Effector memory CD4-positive, alpha-beta T cell (primary cell): ENCODE data around the gene CD8B2.
"Not testable (repeated sequence)": the region's sequence is repeated elsewhere in the genome, so short reads cannot be mapped to it uniquely, and the experiment has no call there.

Source experiments
- DNase-seq, 3 donors: peaks; one replicate each; pipeline ENCODE4 v3.0.0-alpha.2; 2020
- H3K27ac ChIP-seq: 2 replicates; pipeline ENCODE4 v1.7.0; 2013; ENCODE audit warnings: mild to moderate bottlenecking, low read length, moderate library complexity; ENCODE audit not compliant: insufficient read depth, poor library complexity, severe bottlenecking
- H3K27me3 ChIP-seq: replicated peaks from 2 replicates; pipeline ENCODE4 v1.7.0; 2013; ENCODE audit warnings: mild to moderate bottlenecking, low read length; ENCODE audit not compliant: insufficient read depth, control insufficient read depth, poor library complexity, severe bottlenecking
- H3K36me3 ChIP-seq: 2 replicates; pipeline ENCODE4 v1.7.0; 2013; ENCODE audit warnings: mild to moderate bottlenecking, low read length, moderate library complexity; ENCODE audit not compliant: control insufficient read depth, insufficient read depth
- H3K4me1 ChIP-seq: 2 replicates; pipeline ENCODE4 v1.7.0; 2013; ENCODE audit warnings: low read length, mild to moderate bottlenecking; ENCODE audit not compliant: control insufficient read depth, insufficient read depth, poor library complexity, severe bottlenecking
- H3K4me3 ChIP-seq: 2 replicates; pipeline ENCODE4 v1.7.0; 2013; ENCODE audit warnings: low read length, low read depth, mild to moderate bottlenecking; ENCODE audit not compliant: insufficient read depth, poor library complexity, severe bottlenecking
- H3K9me3 ChIP-seq: 2 replicates; pipeline ENCODE4 v1.7.0; 2013; ENCODE audit warnings: mild to moderate bottlenecking, low read length, moderate library complexity; ENCODE audit not compliant: control insufficient read depth

The CD8B2 gene

DNA sequence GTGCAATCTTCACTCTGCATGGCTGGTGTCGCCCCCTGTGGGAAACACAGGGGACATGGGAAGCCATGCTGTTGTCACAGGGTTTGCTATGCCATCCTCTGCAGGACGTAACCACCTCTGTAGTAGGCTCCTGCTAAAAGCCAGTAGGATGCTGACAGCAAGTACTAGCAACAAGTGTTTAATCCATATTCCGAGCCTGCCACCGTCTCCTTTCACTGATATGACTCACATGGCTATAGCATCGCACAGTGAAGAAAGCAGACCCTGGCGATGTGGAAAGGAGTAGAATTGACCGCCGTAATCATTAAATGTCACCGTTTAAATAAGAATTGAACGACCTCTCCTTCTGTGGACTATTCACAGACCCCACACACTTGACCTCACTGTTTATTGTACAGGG lies 57.8 kb downstream of the CD8B2 start:
- Histone ChIP-seq H3K4me3 (no peak overlapping the region), H3K36me3 (no peaks in the 10 kb centered on the region), H3K27me3 (no peaks in the 10 kb centered on the region), H3K9me3 (no peaks in the 10 kb centered on the region), H3K27ac (no peak overlapping the region), H3K4me1 (no peaks in the 10 kb centered on the region)
- DNase-seq = no peak

DNA sequence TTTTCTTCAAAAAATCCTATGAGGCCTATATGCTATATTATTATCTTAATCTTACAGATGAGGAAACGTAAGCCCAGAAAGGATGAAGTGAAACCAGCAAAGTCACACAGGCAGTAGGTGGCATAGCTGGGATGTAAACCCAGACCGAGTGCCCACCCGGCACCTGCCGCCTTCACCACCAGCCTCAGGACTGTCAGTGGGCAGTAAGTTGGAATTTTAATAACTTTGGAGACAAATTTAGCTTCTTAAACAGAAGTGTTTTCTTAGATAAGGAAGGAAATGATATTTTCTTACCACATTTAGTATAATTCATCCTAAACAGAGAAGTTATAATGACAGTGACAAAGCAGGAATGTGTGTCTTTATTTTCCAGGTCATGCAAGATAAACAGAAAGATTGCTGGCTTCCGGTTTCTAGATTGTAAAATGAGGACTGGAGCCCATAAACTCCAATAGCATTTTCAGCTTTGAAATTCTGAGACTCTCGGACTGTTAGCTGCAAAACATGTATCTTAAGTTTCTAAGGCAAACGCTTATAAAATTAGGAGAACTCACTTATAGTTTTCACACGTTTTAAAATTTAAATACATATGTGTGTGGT lies 59.3 kb downstream of the CD8B2 start:
- H3K9me3 ChIP-seq = no peaks in the 10 kb centered on the region
- no peak overlapping the region for H3K27ac ChIP-seq
- no peaks in the 10 kb centered on the region for H3K4me1 ChIP-seq
- H3K27me3 ChIP-seq = no peaks in the 10 kb centered on the region
- no peak for DNase-seq
- H3K36me3 ChIP-seq = no peaks in the 10 kb centered on the region
- no peak overlapping the region for H3K4me3 ChIP-seq

DNA sequence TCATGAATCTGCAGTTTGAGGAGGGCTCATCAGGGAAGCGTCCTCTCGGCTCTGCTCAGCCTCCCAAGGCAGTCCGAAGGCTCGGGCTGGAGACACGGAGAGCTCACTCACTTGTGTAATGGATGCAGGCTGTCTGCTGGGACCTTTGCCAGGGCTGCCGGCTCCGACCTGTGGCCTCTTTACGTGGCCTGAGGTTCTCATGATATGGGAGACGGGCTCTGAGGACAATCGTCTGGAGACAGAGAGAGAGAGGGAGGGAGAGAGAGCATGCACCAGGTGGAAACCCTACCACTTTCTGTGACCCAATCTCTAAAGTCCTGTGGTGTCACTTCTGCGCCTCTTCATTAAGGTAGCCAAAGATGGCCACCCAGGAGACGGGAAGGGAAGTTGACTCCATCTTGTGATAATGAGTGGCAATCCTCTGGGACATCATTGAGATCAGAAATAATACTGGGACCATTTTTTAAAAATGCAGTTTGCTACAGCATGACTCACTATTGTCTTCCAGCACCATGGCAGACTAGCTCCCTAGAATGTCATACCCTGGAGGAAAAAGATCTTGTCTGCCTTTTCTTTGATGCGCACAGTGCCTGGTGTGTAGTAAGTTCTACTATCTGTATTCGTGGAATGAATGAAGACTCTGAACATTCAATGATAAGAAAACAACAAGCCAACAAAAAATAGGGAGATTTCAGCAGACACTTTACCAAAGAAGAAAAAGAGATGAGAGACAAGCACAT lies 60.2 kb downstream of the CD8B2 start:
- DNase-seq = no peak
- Histone ChIP-seq H3K36me3 (no peaks in the 10 kb centered on the region), H3K4me3 (no peak overlapping the region), H3K27me3 (no peaks in the 10 kb centered on the region), H3K27ac (no peak overlapping the region), H3K4me1 (no peaks in the 10 kb centered on the region), H3K9me3 (no peaks in the 10 kb centered on the region)

DNA sequence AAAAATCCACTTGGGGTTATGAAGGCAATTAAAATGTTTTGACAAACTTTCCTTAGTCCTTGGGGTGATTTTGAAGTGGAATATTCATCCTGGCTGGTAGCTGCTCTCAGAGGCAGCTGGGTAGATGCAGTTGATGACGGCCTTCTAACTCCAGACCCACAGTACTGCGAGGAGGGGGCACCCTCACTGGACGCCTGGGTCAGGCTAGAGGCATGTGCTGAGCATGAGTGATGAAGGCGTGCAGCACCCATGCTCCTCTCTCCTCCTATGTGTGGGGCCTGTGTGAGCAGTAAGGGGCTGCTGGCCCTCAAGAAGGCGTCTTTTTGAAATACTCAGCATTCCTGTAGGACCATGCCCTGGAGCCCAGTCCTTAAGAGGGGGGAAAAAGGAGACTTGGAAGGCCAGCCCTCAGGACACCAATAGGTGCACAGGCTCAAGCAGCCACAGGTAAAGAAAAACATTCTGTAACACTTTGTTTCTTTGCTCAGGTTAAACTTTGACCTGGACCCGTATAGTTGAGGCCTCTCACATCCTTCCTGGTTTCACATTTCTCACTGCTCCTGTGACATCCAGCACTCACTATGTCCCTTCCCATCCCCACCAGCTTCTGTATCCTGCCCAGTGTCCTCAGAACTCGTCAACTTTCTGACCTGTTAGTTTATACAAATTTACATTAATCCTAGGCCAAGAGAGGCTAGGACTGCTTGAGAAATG lies 64.4 kb downstream of the CD8B2 start:
- H3K4me1 ChIP-seq = no peaks in the 10 kb centered on the region
- DNase-seq = no peak
- H3K27ac ChIP-seq = no peak overlapping the region
- H3K4me3 ChIP-seq = no peak overlapping the region
- no peaks in the 10 kb centered on the region for H3K36me3 ChIP-seq
- no peaks in the 10 kb centered on the region for H3K9me3 ChIP-seq
- H3K27me3 ChIP-seq = no peaks in the 10 kb centered on the region

DNA sequence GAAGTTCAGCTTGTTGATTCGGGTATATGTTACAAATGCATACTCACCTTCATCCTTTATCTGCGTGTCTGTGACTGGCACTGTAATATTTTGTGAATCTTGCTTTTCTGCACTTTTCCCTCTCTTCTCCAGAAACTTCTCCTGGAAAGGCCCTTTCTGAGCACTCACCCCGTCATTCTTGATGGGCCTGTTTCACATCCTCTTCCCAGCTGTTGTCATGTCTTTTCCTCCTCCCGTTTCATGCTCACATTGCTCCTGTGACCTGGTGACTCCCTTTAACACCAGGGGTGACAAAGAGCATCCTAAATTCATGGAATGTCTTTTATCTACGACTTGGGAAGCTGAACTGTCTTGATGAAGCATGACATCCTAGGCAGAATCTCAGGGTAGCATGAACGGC lies 65.8 kb downstream of the CD8B2 start:
- no peaks in the 10 kb centered on the region for H3K27me3 ChIP-seq
- H3K27ac ChIP-seq = no peak overlapping the region
- H3K4me1 ChIP-seq = no peaks in the 10 kb centered on the region
- no peaks in the 10 kb centered on the region for H3K9me3 ChIP-seq
- no peak for DNase-seq
- no peaks in the 10 kb centered on the region for H3K36me3 ChIP-seq
- H3K4me3 ChIP-seq = no peak overlapping the region

DNA sequence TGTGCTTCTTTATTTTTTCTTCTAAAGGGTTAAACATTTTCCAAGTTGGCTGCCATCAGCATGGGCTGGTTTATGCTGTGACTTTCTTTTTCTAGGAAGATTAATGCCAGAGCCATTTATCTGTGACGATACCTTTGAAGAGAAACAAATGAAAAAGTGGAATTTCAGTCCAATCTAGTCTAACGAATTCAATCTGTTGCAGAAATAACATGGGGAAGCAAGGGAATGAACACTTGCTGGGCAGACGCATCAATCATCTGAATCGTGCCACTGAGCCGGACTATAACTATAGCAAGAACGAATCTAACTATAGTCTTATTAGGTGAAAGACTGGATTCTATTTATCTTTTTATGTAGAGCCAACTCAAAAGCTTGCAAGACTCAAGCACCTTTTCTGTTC lies 66.2 kb downstream of the CD8B2 start:
- Histone ChIP-seq H3K27me3 (no peaks in the 10 kb centered on the region), H3K4me1 (no peaks in the 10 kb centered on the region), H3K9me3 (no peaks in the 10 kb centered on the region), H3K4me3 (no peak overlapping the region), H3K36me3 (no peaks in the 10 kb centered on the region), H3K27ac (no peak overlapping the region)
- DNase-seq = no peak

DNA sequence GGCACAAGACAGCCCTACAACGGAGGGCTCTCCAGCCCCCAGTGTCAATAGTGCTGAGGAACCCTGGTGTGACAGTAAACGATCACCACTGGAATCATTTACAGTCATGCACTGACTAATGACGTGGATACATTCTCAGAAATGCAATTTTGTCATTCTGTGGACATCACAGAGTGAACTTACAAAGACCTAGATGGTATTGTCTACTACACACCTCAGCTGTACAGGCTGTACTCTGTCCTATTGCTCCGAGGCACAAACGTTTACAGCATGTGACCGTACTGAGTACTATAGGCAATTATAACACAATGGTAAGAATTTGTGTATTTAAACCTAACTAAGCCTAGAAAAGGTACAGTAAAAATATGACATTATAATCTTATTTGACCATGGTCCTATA lies 67.2 kb downstream of the CD8B2 start:
- Histone ChIP-seq H3K27ac (no peak overlapping the region), H3K27me3 (no peaks in the 10 kb centered on the region), H3K4me1 (no peaks in the 10 kb centered on the region), H3K4me3 (no peak overlapping the region), H3K36me3 (no peaks in the 10 kb centered on the region), H3K9me3 (no peaks in the 10 kb centered on the region)
- DNase-seq = no peak

DNA sequence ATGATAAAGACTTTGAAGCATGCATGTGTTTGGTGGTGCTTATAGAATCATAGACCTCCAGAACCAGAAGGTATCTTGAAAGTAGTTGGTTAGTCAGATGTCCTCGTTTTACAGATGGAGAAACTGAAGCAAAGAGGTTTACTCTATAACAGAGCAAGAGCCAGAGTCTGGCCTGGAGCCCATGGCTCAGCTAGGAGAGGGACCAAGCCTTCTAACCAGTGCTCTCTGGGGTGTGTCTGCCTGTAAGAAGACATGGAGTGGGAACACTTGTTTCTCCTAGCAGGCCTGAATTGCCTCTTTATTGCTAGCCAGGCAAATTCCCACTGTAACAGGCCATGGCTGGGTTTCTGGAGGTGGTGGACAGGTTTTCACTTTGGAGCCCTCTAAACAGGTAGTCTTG lies 67.9 kb downstream of the CD8B2 start:
- Histone ChIP-seq H3K4me3 (no peak overlapping the region), H3K9me3 (no peaks in the 10 kb centered on the region), H3K27ac (no peak overlapping the region), H3K36me3 (no peaks in the 10 kb centered on the region), H3K4me1 (no peaks in the 10 kb centered on the region), H3K27me3 (no peaks in the 10 kb centered on the region)
- DNase-seq = no peak

DNA sequence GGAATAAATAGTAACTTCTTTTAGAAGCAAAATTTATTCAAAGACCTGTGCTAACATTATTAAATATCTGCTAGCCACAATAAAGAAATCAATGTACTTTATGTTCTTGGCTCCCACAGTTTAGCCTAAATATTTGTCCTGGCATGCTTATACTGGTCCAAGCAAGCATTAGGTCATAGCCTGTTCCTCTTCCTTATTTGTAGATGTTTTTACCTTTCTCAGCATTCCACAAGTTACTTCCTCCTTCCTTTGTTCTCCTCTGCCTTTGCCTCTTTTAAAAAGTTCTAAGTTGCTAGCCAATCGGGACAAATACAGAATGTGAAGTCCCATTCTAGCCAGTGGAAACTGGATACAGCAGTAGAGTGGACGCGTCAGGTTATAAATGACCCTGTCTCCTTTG lies 72.6 kb downstream of the CD8B2 start:
- H3K9me3 ChIP-seq, H3K27ac ChIP-seq, H3K27me3 ChIP-seq, DNase-seq, H3K4me3 ChIP-seq, H3K36me3 ChIP-seq, H3K4me1 ChIP-seq: not testable (repeated sequence)

DNA sequence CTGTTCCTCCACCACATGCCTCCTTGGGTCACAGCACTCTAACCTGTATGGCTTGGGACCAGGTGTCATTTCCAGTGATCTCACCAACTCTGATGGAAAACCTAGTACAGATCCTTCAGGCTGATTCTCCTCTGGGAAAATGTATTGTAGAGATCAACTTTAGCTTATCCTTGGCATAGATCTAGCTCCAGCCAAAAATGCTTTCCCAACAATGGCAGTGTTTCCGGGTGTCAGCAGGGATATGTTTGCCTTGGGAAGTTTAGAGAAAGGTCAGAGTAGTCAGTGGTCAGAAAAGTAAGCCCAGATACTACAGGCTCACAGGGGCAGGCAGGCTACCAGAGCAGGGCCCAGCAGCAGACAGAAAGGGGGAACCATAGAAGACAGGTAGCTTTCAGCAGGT lies 73.6 kb downstream of the CD8B2 start:
- no peaks in the 10 kb centered on the region for H3K36me3 ChIP-seq
- H3K4me1 ChIP-seq = no peaks in the 10 kb centered on the region
- no peaks in the 10 kb centered on the region for H3K27me3 ChIP-seq
- H3K9me3 ChIP-seq = no peaks in the 10 kb centered on the region
- no peak overlapping the region for H3K27ac ChIP-seq
- H3K4me3 ChIP-seq = no peak overlapping the region
- DNase-seq = no peak
